SK-MEL-5 (cell line): ENCODE measurements around the gene RRP36. TPM values are rescaled to one million over a fixed set of nuclear protein-coding genes. Genes with fewer than 3 reads are reported as not detected.
"Not testable (repeated sequence)": the region's sequence is repeated elsewhere in the genome, so short reads cannot be mapped to it uniquely, and the experiment has no call there.

Source experiments
- DNase-seq: peaks from one replicate; pipeline ENCODE4 v3.0.0-alpha.2; 2016; ENCODE audit warnings: low read depth, low spot score
- in situ Hi-C: cut with HindIII; loops from 2 replicates; pipeline ENCODE4 v1.10.0; 2016; ENCODE audit warnings: low sequenced_read_pairs, high pct_unique_total_duplicates, low pct_unique_long_range_greater_than_20kb
- total RNA-seq: library from RNA; depleted of rRNA; stranded (reverse); fragments of >200 nt; shearing (Covaris generic); gene quantifications from 2 replicates; pipeline ENCODE4 v1.2.3, GENCODE V29; 2014

Gene RRP36
- total RNA-seq, 1 experiment from 2014 or later, result 89.9 TPM

- in situ Hi-C loops, DNase-seq: not testable (repeated sequence)
Measured at GRCh38 chr6:42998205-42998604, 23.2 kb upstream of the RRP36 start.

- in situ Hi-C loops, result no loop called here
- DNase-seq, result no peak
Measured at GRCh38 chr6:43001843-43002242, 19.6 kb upstream of the RRP36 start.

GRCh38 chr6:43005844-43006243 is 15.6 kb upstream of the RRP36 start:
- no peak for DNase-seq
- in situ Hi-C loops, result no loop called here

GRCh38 chr6:43006251-43006650 is 15.2 kb upstream of the RRP36 start:
- no peak for DNase-seq
- in situ Hi-C loops, result no loop called here

GRCh38 chr6:43007126-43007525 is 14.3 kb upstream of the RRP36 start:
- no peak for DNase-seq
- in situ Hi-C loops, result no loop called here

- in situ Hi-C loops, result no loop called here
- DNase-seq, result peak; percentile 60
Measured at GRCh38 chr6:43009124-43009523, 12.3 kb upstream of the RRP36 start.

- in situ Hi-C loops, result no loop called here
- DNase-seq, result no peak
Measured at GRCh38 chr6:43011207-43011606, 10.2 kb upstream of the RRP36 start.

- no peak for DNase-seq
- in situ Hi-C loops, result no loop called here
Measured at GRCh38 chr6:43012364-43012763, 9.1 kb upstream of the RRP36 start.

- in situ Hi-C loops, result no loop called here
- no peak for DNase-seq
Measured at GRCh38 chr6:43013097-43013842, 8.2 kb upstream of the RRP36 start.

- in situ Hi-C loops, result no loop called here
- DNase-seq, result peak; percentile 100
Measured at GRCh38 chr6:43013843-43014433, 7.5 kb upstream of the RRP36 start, which contains the start of the genes KLHDC3 and MEA1. Gene KLHDC3, plus strand, starts transcription at chr6:43014249. Its CDS starts 2,944 bp downstream, at chr6:43017193. Gene MEA1, minus strand, starts transcription at chr6:43013946. Its CDS starts 133 bp downstream, at chr6:43013813.

- no peak for DNase-seq
- in situ Hi-C loops, result no loop called here
Measured at GRCh38 chr6:43014434-43014909, 7.0 kb upstream of the RRP36 start.

GRCh38 chr6:43016176-43016942 is 5.1 kb upstream of the RRP36 start:
- in situ Hi-C loops, result no loop called here
- no peak for DNase-seq

- in situ Hi-C loops, result no loop called here
- no peak for DNase-seq
Measured at GRCh38 chr6:43016943-43017334, 4.5 kb upstream of the RRP36 start.

- DNase-seq, result no peak
- in situ Hi-C loops, result no loop called here
Measured at GRCh38 chr6:43019152-43019551, 2.3 kb upstream of the RRP36 start.

GRCh38 chr6:43020052-43020705 is 1.2 kb upstream of the RRP36 start:
- in situ Hi-C loops, result no loop called here
- no peak for DNase-seq

- DNase-seq, result no peak
Measured at GRCh38 chr6:43020847-43021246, 576 bp upstream of the RRP36 start.

GRCh38 chr6:43024436-43024835 is 3.0 kb downstream of the RRP36 start:
- in situ Hi-C loops, result no loop called here
- no peak for DNase-seq

More at GRCh38 chr6:43020847-43021246, 576 bp upstream of the RRP36 start:
- in situ Hi-C loops, result no loop called here

- DNase-seq, result no peak
- in situ Hi-C loops, result no loop called here
Measured at GRCh38 chr6:43026365-43026764, 4.9 kb downstream of the RRP36 start.
